Endothelial cell of umbilical vein (primary cell): Measurements from ENCODE around the gene RIMS4. TPM values are rescaled to one million over a fixed set of nuclear protein-coding genes. Genes with fewer than 3 reads are reported as not detected.

Experiments used
- BruUV-seq: library from RNA; stranded (reverse); fragments of 400-500 nt; replicated peaks from 2 replicates; lab custom pipeline; 2021; lab: Mats Ljungman, UMichigan
- CTCF ChIA-PET: fragments of 300-600, 350-600 bp; sonication (Branson Sonifier 250); formaldehyde crosslinking; loops from one replicate; lab custom pipeline; 2021; ENCODE audit warnings: antibody characterized with exemption, inconsistent platforms; lab: Charles Lee
- POLR2A ChIA-PET: fragments of 300-600, 350-600 bp; sonication (Branson Sonifier 250); formaldehyde crosslinking; loops from one replicate; lab custom pipeline; 2021; ENCODE audit warnings: antibody characterized with exemption, inconsistent platforms; lab: Charles Lee
- DNase-seq: peaks from one replicate; pipeline ENCODE4 v3.0.0-alpha.2; 2011; ENCODE audit warnings: low read depth, low spot score
- FAIRE-seq: peaks from 2 replicates; lab custom pipeline; 2011; peaks lifted over from hg19 to GRCh38; lab: Jason Lieb, UNC
- H2AFZ ChIP-seq: 2 replicates; pipeline ENCODE4 v1.6.0; 2012; ENCODE audit warnings: low read depth, low read length, control low read depth, inconsistent platforms
- H3K27ac ChIP-seq: 2 replicates; pipeline ENCODE4 v1.5.1; 2011; ENCODE audit warnings: low read depth, mild to moderate bottlenecking, control low read depth, low read length, moderate library complexity; ENCODE audit not compliant: insufficient read depth
- H3K27me3 ChIP-seq, 2 experiments: 2 replicates each; pipeline versions ENCODE4 v1.6.0 to v1.6.1; 2011; ENCODE audit warnings: low read length in 2 of 2, mixed read lengths in 1 of 2; ENCODE audit not compliant: control insufficient read depth in 2 of 2, insufficient read depth in 2 of 2
- H3K36me3 ChIP-seq, 2 experiments: 2 replicates in 1 of 2; 3 replicates in 1 of 2; pipeline ENCODE4 v1.5.1; 2011; ENCODE audit warnings: low read length in 2 of 2, mild to moderate bottlenecking in 1 of 2, moderate library complexity in 1 of 2; ENCODE audit not compliant: control insufficient read depth in 2 of 2, insufficient read depth in 2 of 2; ENCODE audit errors: extremely low read depth in 1 of 2
- H3K4me1 ChIP-seq: 3 replicates; pipeline ENCODE4 v1.5.1; 2011; ENCODE audit warnings: mild to moderate bottlenecking, low read length; ENCODE audit not compliant: control insufficient read depth, insufficient read depth; ENCODE audit errors: extremely low read depth
- H3K4me2 ChIP-seq: 2 replicates; pipeline ENCODE4 v1.6.1; 2011; ENCODE audit warnings: low read length, control low read depth, mixed read lengths; ENCODE audit not compliant: insufficient read depth
- H3K4me3 ChIP-seq, 3 experiments: fragments of 200-600 bp in 1 of 3; sonication (generic), shearing (Covaris generic) in 1 of 3; replicated peaks in 1 of 3; 2 replicates each; pipeline ENCODE4 v1.5.1; 2011 to 2016; ENCODE audit warnings: control low read depth in 3 of 3, low read length in 3 of 3, mild to moderate bottlenecking in 2 of 3, inconsistent platforms in 1 of 3, low read depth in 1 of 3, moderate library complexity in 1 of 3; ENCODE audit not compliant: insufficient read depth in 1 of 3
- H3K79me2 ChIP-seq: 2 replicates; pipeline ENCODE4 v1.6.0; 2012; ENCODE audit warnings: low read length, inconsistent platforms; ENCODE audit not compliant: control insufficient read depth, insufficient read depth
- H3K9ac ChIP-seq: replicated peaks from 2 replicates; pipeline ENCODE3; 2011; ENCODE audit warnings: low read length, control low read depth; ENCODE audit not compliant: insufficient read depth; ENCODE audit errors: extremely low read depth
- H3K9me1 ChIP-seq: replicated peaks from 3 replicates; pipeline ENCODE4 v1.6.0; 2011; ENCODE audit warnings: mild to moderate bottlenecking, low read length; ENCODE audit not compliant: control insufficient read depth, insufficient read depth; ENCODE audit errors: extremely low read depth
- H3K9me3 ChIP-seq: replicated peaks from 2 replicates; pipeline ENCODE4 v1.5.1; 2012; ENCODE audit warnings: low read length, inconsistent platforms; ENCODE audit not compliant: control insufficient read depth, insufficient read depth
- H4K20me1 ChIP-seq: replicated peaks from 2 replicates; pipeline ENCODE3; 2011; ENCODE audit warnings: mild to moderate bottlenecking, low read length; ENCODE audit not compliant: control insufficient read depth, insufficient read depth; ENCODE audit errors: extremely low read depth
- EZH2 ChIP-seq: IDR thresholded peaks from 2 replicates; pipeline ENCODE4 v1.6.1; 2012; ENCODE audit warnings: borderline replicate concordance, low read depth, mild to moderate bottlenecking, moderate library complexity, low read length, inconsistent platforms; ENCODE audit not compliant: severe bottlenecking
- FOS ChIP-seq: IDR thresholded peaks from 2 replicates; pipeline ENCODE4 v1.6.1; 2011; ENCODE audit warnings: mild to moderate bottlenecking, low read length, moderate library complexity, borderline replicate concordance; ENCODE audit not compliant: insufficient read depth
- GATA2 ChIP-seq: IDR thresholded peaks from 2 replicates; pipeline ENCODE4 v1.7.0; 2011; ENCODE audit warnings: low read depth, mild to moderate bottlenecking, moderate library complexity, mixed read lengths, low read length; ENCODE audit not compliant: insufficient read length, insufficient read depth
- JUN ChIP-seq: IDR thresholded peaks from 2 replicates; pipeline ENCODE4 v1.6.1; 2011; ENCODE audit warnings: borderline replicate concordance, low read depth; ENCODE audit not compliant: insufficient read length, insufficient read depth
- MAX ChIP-seq: IDR thresholded peaks from 2 replicates; pipeline ENCODE4 v1.6.1; 2011; ENCODE audit not compliant: insufficient read depth, insufficient read length
- MYC ChIP-seq: IDR thresholded peaks from one replicate; pipeline ENCODE4 v1.6.1; 2011; ENCODE audit warnings: mild to moderate bottlenecking, low read depth, low read length
- POLR2A ChIP-seq: IDR thresholded peaks from 2 replicates; pipeline ENCODE4 v1.6.1; 2012; ENCODE audit warnings: low read depth, mild to moderate bottlenecking, control low read depth, low read length
- POLR2AphosphoS5 ChIP-seq: IDR thresholded peaks from 2 replicates; pipeline ENCODE4 v1.6.1; 2012; ENCODE audit warnings: low read depth, mild to moderate bottlenecking, control low read depth, low read length, moderate library complexity; ENCODE audit not compliant: insufficient read depth
- dilution Hi-C: fragments of 300-500 bp; cut with MboI; formaldehyde crosslinking; loops from one replicate; pipeline ENCODE4 v1.15.0; 2019; ENCODE audit warnings: low sequenced_read_pairs; ENCODE audit not compliant: extremely low pct_ligation_motif_present
- intact Hi-C: fragments of 100-400 bp; cut with micrococcal nuclease; formaldehyde crosslinking; loops from one replicate; pipeline ENCODE4 v1.10.0; 2022
- polyA plus RNA-seq, 4 experiments: library from polyadenylated mRNA; depleted of rRNA in 3 of 4; stranded (reverse) in 3 of 4; unstranded in 1 of 4; fragments of >200 nt; gene quantifications; 2 replicates each; pipeline versions ENCODE4 v1.2.1 to v1.2.3, GENCODE V29; 2011 to 2012; ENCODE audit warnings: missing spikeins in 1 of 4
- total RNA-seq: library from RNA; stranded (reverse); gene quantifications from 2 replicates; pipeline ENCODE4 v1.2.3, GENCODE V29; 2021
- TF ChIP-seq, protein P1 (sequence below), 2 donors: IDR thresholded peaks; 1 replicate in 1 of 2; 2 replicates in 1 of 2; pipeline ENCODE4 v1.5.1; 2011; ENCODE audit warnings: low read length in 2 of 2, mild to moderate bottlenecking in 2 of 2, moderate library complexity in 2 of 2, control low read depth in 1 of 2, inconsistent platforms in 1 of 2, low read depth in 1 of 2; ENCODE audit not compliant: insufficient read depth in 1 of 2; ENCODE audit errors: extremely low read depth in 1 of 2

RIMS4 gene
- total and polyA plus RNA-seq, 2 donors (not counting 3 experiments of a cell fraction or from before 2014, with no cell fraction given) = not detected

- Histone ChIP-seq H4K20me1 (no peaks in the 10 kb centered on the region), H3K4me1 (no peaks in the 10 kb centered on the region), H3K4me2 (no peak overlapping the region), H3K4me3 (no peak overlapping the region), H3K27me3 (peaks cover 21 to 25% of the 10 kb centered on the region in 2 experiments), H3K9me1 (no peaks in the 10 kb centered on the region), H3K36me3 (no peaks in the 10 kb centered on the region), H2AFZ (no peak overlapping the region), H3K79me2 (no peaks in the 10 kb centered on the region), H3K27ac (no peak overlapping the region), H3K9ac (no peak overlapping the region), H3K9me3 (no peaks in the 10 kb centered on the region)
- CTCF ChIA-PET = no interaction called here
- DNase-seq = no peak
- no TSS peak for BruUV-seq
- TF ChIP-seq FOS (no peak), GATA2 (no peak), EZH2 (no peak), POLR2AphosphoS5 (no peak), MYC (no peak), JUN (no peak), MAX (no peak), POLR2A (no peak)
- TF ChIP-seq, protein P1, sequence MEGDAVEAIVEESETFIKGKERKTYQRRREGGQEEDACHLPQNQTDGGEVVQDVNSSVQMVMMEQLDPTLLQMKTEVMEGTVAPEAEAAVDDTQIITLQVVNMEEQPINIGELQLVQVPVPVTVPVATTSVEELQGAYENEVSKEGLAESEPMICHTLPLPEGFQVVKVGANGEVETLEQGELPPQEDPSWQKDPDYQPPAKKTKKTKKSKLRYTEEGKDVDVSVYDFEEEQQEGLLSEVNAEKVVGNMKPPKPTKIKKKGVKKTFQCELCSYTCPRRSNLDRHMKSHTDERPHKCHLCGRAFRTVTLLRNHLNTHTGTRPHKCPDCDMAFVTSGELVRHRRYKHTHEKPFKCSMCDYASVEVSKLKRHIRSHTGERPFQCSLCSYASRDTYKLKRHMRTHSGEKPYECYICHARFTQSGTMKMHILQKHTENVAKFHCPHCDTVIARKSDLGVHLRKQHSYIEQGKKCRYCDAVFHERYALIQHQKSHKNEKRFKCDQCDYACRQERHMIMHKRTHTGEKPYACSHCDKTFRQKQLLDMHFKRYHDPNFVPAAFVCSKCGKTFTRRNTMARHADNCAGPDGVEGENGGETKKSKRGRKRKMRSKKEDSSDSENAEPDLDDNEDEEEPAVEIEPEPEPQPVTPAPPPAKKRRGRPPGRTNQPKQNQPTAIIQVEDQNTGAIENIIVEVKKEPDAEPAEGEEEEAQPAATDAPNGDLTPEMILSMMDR (IDR thresholded peaks at IDR 0.05; ENCODE audit: extremely low read depth in 1 of 2, insufficient read depth in 1 of 2, low read depth in 1 of 2, low read length in 2 of 2) = no peak
- dilution Hi-C loops (no loop called here), intact Hi-C loops (no loop called here)
- POLR2A ChIA-PET = no interaction called here
- FAIRE-seq = no peak
Measured at GRCh38 chr20:44814937-44815336, 4.6 kb upstream of the RIMS4 start.
